GM23338 (cell line): ENCODE results near the gene FAR1. TPM values are rescaled to one million over a fixed set of nuclear protein-coding genes. Genes with fewer than 3 reads are reported as not detected.

ENCODE experiments used
- ATAC-seq: fragments of 200-7000 bp; cut with Tn5 transposase; 3 replicates; pipeline ENCODE4 v1.9.1; 2020
- DNase-seq: peaks from one replicate; pipeline ENCODE4 v3.0.0-alpha.2; 2015; ENCODE audit warnings: low spot score
- H2AFZ ChIP-seq: fragments of 200-600 bp; sonication (generic); 2 replicates; pipeline ENCODE4 v1.8.0; 2016; ENCODE audit warnings: antibody characterized with exemption, mild to moderate bottlenecking, moderate library complexity
- H3F3A ChIP-seq: fragments of 200-600 bp; sonication (generic); replicated peaks from 2 replicates; pipeline ENCODE4 v1.8.0; 2017; ENCODE audit warnings: antibody characterized with exemption, mixed run types, low read depth
- H3K27ac ChIP-seq: fragments of 200-600 bp; sonication (generic); 2 replicates; pipeline ENCODE4 v1.6.1; 2016; ENCODE audit warnings: low read depth
- H3K27me3 ChIP-seq: fragments of 200-600 bp; sonication (generic); 2 replicates; pipeline ENCODE4 v1.8.0; 2016; ENCODE audit warnings: mild to moderate bottlenecking, mixed run types, moderate library complexity; ENCODE audit not compliant: insufficient read depth
- H3K36me3 ChIP-seq: fragments of 200-600 bp; sonication (generic); 2 replicates; pipeline ENCODE4 v1.8.0; 2016; ENCODE audit warnings: mild to moderate bottlenecking; ENCODE audit not compliant: insufficient read depth
- H3K4me1 ChIP-seq: fragments of 200-600 bp; sonication (generic); 2 replicates; pipeline ENCODE4 v1.8.0; 2016; ENCODE audit warnings: mild to moderate bottlenecking, moderate library complexity; ENCODE audit not compliant: insufficient read depth
- H3K4me2 ChIP-seq: fragments of 200-600 bp; sonication (generic); 2 replicates; pipeline ENCODE4 v1.7.1; 2017; ENCODE audit warnings: mixed run types
- H3K4me3 ChIP-seq: fragments of 200-600 bp; sonication (generic); 2 replicates; pipeline ENCODE4 v1.6.1; 2016; ENCODE audit warnings: mixed run types
- H3K79me2 ChIP-seq: fragments of 200-600 bp; sonication (generic); replicated peaks from 2 replicates; pipeline ENCODE4 v1.8.0; 2017; ENCODE audit warnings: mild to moderate bottlenecking; ENCODE audit not compliant: insufficient read depth
- H3K9me2 ChIP-seq: fragments of 200-600 bp; sonication (generic); 2 replicates; pipeline ENCODE4 v1.8.0; 2017; ENCODE audit not compliant: insufficient read depth
- H4K20me1 ChIP-seq: fragments of 200-600 bp; sonication (generic); replicated peaks from 2 replicates; pipeline ENCODE4 v1.8.0; 2017; ENCODE audit warnings: mild to moderate bottlenecking; ENCODE audit not compliant: insufficient read depth
- H3K27ac Mint-ChIP-seq: 2 replicates; pipeline ENCODE4 v1.8.0; 2020; ENCODE audit warnings: inconsistent platforms, mild to moderate bottlenecking, moderate library complexity, mixed read lengths
- H3K27me3 Mint-ChIP-seq: 3 replicates; pipeline ENCODE4 v1.8.0; 2022; ENCODE audit warnings: low read depth, mild to moderate bottlenecking, moderate library complexity, mixed read lengths, inconsistent platforms; ENCODE audit not compliant: insufficient read depth, poor library complexity
- H3K36me3 Mint-ChIP-seq: 3 replicates; pipeline ENCODE4 v1.8.0; 2021; ENCODE audit warnings: low read depth, mild to moderate bottlenecking, inconsistent platforms, moderate library complexity, mixed read lengths
- H3K4me1 Mint-ChIP-seq: 3 replicates; pipeline ENCODE4 v1.8.0; 2020; ENCODE audit warnings: mild to moderate bottlenecking, inconsistent platforms, mixed read lengths
- H3K4me3 Mint-ChIP-seq: 3 replicates; pipeline ENCODE4 v1.8.0; 2021; ENCODE audit warnings: moderate library complexity, mild to moderate bottlenecking, inconsistent platforms, mixed read lengths
- H3K9me3 Mint-ChIP-seq: 3 replicates; pipeline ENCODE4 v1.8.0; 2020; ENCODE audit warnings: moderate library complexity, mild to moderate bottlenecking, inconsistent platforms, mixed read lengths
- CREB1 ChIP-seq: fragments of 250-450 bp; sonication (Bioruptor Pico); IDR thresholded peaks from 2 replicates; pipeline ENCODE4 v1.5.0; 2020; ENCODE audit warnings: low read depth, mild to moderate bottlenecking, moderate library complexity
- CTCF ChIP-seq, 2 experiments: fragments of 200-600 bp in 1 of 2; sonication (generic) in 1 of 2; conservative IDR thresholded peaks; 2 replicates each; pipeline versions ENCODE4 v1.5.1 to v1.6.1; 2016 to 2017; ENCODE audit warnings: antibody characterized with exemption in 2 of 2, low read depth in 2 of 2, mild to moderate bottlenecking in 2 of 2, moderate library complexity in 1 of 2
- ETS1 ChIP-seq: IDR thresholded peaks from 2 replicates; pipeline ENCODE4 v1.6.1; 2016; ENCODE audit warnings: antibody characterized with exemption
- EZH2 ChIP-seq: fragments of 200-600 bp; sonication (generic); IDR thresholded peaks from one replicate; pipeline ENCODE4 v1.8.0; 2017; ENCODE audit warnings: antibody characterized with exemption, mild to moderate bottlenecking, low read depth; ENCODE audit not compliant: unreplicated experiment
- JUNB ChIP-seq: IDR thresholded peaks from one replicate; pipeline ENCODE4 v1.6.1; 2016; ENCODE audit warnings: antibody characterized with exemption; ENCODE audit not compliant: unreplicated experiment
- POLR2AphosphoS5 ChIP-seq: IDR thresholded peaks from 2 replicates; pipeline ENCODE4 v1.6.1; 2016; ENCODE audit warnings: antibody characterized with exemption, low read depth
- REST ChIP-seq: IDR thresholded peaks from one replicate; pipeline ENCODE4 v1.6.1; 2018; ENCODE audit warnings: antibody characterized with exemption; ENCODE audit not compliant: unreplicated experiment
- ZNF331 ChIP-seq: fragments of 250-450 bp; sonication (Bioruptor Pico); IDR thresholded peaks from 2 replicates; pipeline ENCODE4 v1.5.0; 2020; ENCODE audit warnings: low read depth, mild to moderate bottlenecking, moderate library complexity
- ZNF462 ChIP-seq: fragments of 250-450 bp; sonication (Bioruptor Pico); IDR thresholded peaks from 2 replicates; pipeline ENCODE4 v1.5.0; 2020; ENCODE audit warnings: mild to moderate bottlenecking, moderate library complexity
- polyA plus RNA-seq: library from polyadenylated mRNA; unstranded; fragments of >200 nt; fragmentation: Nextera tagmentation; extraction: Ambion mirVana; gene quantifications from 2 replicates; pipeline ENCODE4 v1.2.1, GENCODE V29; 2016
- total RNA-seq: library from RNA; depleted of rRNA; stranded (reverse); fragments of >200 nt; shearing (Covaris generic); gene quantifications from 2 replicates; pipeline ENCODE4 v1.2.3, GENCODE V29; 2014

FAR1 gene
- total and polyA plus RNA-seq, 2 experiments from 2014 or later: 27.3 to 79.5 TPM

- H3K79me2 ChIP-seq: no peaks in the 10 kb centered on the region
- no peaks in the 10 kb centered on the region for H4K20me1 ChIP-seq
- no peak overlapping the region for H3K4me2 ChIP-seq
- no peaks in the 10 kb centered on the region for H3K36me3 ChIP-seq
- no peak overlapping the region for H3K4me3 ChIP-seq
- H3K9me2 ChIP-seq: peaks cover 9% of the 10 kb centered on the region; the same call in 1 of the 2 replicates
- no peaks in the 10 kb centered on the region for H3K4me1 ChIP-seq
- Mint-ChIP-seq H3K27me3 (peaks cover 3% of the 10 kb centered on the region), H3K9me3 (no peaks in the 10 kb centered on the region; the same call in 2 of the 3 replicates), H3K4me1 (peaks cover 9% of the 10 kb centered on the region), H3K36me3 (no peaks in the 10 kb centered on the region), H3K4me3 (no peak overlapping the region), H3K27ac (no peak overlapping the region)
- H3F3A ChIP-seq: no peaks in the 10 kb centered on the region
- no peak overlapping the region for H2AFZ ChIP-seq
- H3K27ac ChIP-seq: no peak overlapping the region
- no peak for TF ChIP-seq POLR2AphosphoS5
- TF ChIP-seq ETS1: no peak
- TF ChIP-seq JUNB: no peak
- no peak for TF ChIP-seq CREB1
- no peak for TF ChIP-seq CTCF (conservative IDR thresholded peaks at IDR 0.05; ENCODE audit: low read depth in 2 of 2)
- TF ChIP-seq ZNF331: no peak
- no peak for TF ChIP-seq ZNF462
- no peak for TF ChIP-seq EZH2
- no peak for TF ChIP-seq REST
- no peak for DNase-seq
- H3K27me3 ChIP-seq: no peaks in the 10 kb centered on the region
- no peak for ATAC-seq
Measured at GRCh38 chr11:13763341-13763740, 94.9 kb downstream of the FAR1 start.
